Measurements from ENCODE around the gene CTRB2.
A peak's percentile ranks its signal among the peaks of the same experiment; 100 is the strongest.
"Not testable (repeated sequence)": the region's sequence is repeated elsewhere in the genome, so short reads cannot be mapped to it uniquely, and the experiment has no call there.

Gene CTRB2

DNA sequence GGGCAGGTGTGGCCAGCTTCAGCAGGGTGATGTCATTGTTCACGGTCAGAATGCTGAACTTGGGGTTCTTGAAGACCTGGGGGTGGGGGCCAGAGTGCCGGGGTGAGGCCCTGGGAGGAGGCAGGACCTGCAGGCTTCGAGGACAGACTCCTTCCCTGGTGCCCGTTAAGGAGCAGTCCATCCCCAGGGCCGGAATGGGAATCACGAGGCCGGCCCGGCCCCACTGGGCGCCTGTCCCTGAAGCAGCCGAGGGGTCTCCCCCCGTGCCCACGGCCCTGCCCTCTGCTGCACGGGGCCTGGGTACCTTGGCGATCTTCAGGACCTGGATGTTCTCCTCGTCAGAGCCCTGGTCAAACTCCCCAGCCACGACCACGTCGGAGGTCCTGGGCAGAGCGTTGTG, 1.5 kb downstream of the CTRB2 start:
- DNase-seq (ENCODE audit: low read depth): not testable (repeated sequence)

DNA sequence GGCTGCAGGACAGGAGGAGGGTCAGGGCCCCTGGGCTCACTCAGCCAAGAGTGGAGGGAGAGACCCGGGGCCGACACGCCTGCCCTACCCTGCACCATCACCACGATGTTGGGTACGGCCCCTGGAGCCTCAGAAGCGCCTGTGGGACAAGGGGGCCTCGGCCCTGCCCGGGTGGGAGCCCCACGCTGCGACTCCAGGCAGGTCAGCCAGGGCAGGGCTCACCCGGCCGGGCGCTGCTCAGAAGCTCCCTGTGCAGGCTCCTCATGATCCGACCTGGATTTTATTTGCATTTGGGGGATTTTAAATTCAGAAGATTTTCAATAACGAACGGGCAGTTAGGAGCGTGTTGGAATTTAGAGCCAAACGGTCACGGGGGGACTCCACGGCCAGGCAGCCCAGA, 2.1 kb downstream of the CTRB2 start:
- not testable (repeated sequence) for DNase-seq (ENCODE audit: low read depth)

DNA sequence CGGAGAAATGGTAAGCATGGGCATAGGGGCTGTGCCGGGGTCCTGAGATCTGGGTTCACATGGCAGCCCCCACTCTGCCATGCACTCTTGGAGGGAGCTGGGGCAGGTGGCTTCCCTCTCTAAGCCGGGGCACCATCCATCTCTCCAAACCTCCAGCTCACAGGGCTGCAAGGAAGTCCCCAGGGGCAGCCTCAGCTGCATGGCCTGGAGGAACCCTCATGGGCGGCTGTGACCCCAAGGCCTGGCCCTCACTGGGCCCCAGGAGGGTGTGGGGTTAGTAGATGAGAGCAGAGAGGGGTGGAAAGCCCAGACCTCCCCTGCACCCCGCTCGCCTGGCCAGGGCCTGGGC, 2.6 kb downstream of the CTRB2 start:
- no peak for DNase-seq (ENCODE audit: low read depth)

DNA sequence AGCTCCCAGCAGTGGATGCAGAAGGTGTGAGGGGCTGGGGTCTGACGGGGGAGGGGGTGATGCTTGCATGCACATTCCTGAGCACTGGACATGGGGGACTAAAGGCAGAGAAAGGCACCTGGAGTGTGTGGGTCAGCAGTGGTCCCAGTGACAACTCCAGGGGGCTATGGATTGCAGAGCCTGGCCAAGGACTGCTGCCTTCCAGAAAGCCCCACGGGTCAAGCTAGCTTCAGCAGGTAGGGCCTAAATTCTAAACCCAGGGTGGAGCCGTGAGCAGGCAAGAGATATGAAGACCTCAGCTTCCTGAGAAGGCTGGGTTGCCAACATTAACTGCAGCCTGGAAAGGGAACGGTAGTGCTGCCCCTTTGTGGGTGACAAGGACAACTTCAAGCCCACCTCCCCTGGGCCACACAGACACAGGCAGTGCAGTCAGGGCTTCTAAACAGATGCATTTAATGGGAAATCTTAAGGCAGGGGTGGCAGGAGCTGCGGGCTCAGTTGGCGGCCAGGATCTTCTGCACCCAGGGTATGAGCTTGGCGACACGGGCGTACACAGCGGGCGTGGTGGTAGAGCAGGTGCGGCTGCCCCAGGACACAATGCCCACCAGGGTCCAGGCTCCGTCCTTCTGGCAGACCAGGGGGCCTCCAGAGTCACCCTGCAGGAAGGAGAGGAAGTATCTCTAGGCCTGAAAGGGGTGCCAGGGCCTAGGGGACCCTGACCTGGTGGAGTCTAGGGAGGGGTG, 3.1 kb downstream of the CTRB2 start:
- DNase-seq (ENCODE audit: low read depth): no peak

DNA sequence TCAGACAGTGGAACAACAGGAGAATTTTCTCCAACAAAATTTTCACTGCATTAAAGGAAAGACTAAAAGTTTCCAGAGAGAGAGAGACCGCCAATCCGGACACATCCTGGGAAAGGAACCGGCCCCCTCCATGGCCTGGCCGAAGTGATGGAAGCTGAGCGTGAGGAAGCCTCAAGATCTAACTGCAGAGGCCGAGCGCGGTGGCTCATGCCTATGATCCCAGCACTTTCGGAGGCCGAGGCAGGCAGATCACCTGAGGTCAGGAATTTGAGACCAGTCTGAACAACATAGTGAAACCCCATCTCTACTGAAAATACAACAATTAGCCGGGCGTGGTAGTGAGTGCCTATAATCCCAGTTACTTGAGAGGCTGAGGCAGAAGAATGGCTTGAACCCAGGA, 3.9 kb downstream of the CTRB2 start:
- DNase-seq (ENCODE audit: low read depth): no peak

DNA sequence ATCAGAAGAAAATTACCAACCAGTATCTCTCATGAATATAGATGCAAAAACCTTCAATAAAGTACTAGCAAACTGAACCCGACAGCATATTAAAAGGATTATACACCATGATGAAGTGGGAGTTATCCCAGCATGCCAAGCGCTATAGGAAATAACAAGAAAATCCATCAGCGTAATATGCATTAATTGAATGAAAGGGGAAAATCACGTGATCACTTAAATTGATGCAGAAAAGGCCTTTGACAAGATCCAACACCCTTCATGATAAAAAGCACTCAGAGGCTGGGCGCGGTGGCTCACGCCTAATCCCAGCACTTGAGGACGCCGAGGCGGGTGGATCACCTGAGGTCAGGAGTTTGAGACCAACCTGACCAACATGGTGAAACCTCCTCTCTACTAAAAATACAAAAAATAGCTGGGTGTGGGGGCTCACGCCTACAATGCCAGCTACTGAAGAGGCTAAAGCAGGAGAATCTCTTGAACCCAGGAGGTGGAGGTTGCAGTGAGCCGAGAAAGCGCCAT, 4.8 kb downstream of the CTRB2 start:
- no peak for DNase-seq (ENCODE audit: low read depth)

DNA sequence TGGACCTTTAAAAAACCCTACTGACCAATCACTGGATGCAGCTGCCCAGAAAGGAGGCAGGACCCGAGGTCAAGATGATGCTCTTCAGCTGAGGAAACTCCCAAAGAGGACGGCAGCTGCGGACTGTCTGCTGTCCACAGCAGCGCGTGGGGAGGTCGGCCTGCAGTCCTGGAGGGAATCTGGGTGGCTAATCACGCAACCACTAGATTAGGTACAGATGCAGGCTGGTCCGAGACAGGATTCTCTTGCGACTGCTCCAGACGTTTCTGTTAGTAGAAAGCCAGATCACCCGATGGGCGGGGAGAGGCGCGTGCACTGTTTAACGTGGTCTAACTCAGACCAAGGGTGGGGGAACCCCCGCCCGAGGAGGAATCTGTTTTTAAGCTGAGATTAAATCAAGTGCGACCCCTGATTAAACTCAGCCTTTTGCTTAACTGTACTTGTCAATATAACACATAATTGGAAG, 8.8 kb downstream of the CTRB2 start:
- DNase-seq (ENCODE audit: low read depth): no peak

DNA sequence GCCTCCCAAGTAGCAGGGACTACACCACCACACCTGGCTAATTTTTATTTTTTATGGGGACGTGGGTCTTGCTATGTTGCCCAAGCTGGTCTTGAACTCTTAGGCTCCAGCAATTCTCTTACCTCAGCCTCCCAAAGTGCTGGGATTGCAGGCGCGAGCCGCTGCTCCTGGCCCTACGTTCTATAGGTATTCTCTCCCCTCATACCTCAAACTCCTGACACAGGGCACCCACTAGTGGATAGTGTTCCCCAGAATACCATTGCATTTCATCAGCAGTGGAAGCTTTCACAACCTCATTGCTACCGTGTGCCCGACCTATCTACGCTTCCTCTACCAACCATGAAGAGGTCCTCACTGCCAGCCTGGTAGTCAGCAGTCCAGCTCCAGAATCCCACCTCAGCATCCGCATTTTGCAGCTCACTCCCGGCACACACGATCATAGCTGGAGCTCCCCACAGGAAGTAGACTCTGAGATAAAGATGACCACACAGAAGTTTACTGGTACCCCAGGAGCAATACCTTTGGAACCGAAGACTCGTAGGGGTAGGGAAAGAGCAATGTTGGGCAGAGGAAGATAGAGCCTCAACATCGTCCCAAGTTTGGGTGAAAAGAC, 9.3 kb downstream of the CTRB2 start:
- no peak for DNase-seq (ENCODE audit: low read depth)

DNA sequence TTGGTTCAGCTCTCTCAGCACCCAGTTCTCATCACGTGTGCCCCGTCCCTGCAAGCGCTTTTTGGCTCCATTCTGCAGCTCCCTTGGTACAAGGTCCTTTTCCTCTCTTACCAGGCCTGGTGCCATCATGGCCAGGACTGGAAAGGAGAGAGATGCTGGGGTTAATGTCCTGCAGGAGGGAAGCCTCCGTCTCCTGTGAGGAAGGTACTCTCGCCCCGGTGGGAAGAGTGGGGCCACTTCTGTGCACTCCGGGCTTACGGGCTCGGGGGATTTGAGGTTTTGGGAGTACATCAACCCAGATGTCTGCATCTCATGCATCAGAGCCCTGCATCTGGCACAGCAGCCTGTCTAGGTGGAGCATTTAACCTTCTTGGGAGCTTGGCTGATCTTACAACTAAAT, 10.1 kb downstream of the CTRB2 start:
- DNase-seq (ENCODE audit: low read depth): no peak

DNA sequence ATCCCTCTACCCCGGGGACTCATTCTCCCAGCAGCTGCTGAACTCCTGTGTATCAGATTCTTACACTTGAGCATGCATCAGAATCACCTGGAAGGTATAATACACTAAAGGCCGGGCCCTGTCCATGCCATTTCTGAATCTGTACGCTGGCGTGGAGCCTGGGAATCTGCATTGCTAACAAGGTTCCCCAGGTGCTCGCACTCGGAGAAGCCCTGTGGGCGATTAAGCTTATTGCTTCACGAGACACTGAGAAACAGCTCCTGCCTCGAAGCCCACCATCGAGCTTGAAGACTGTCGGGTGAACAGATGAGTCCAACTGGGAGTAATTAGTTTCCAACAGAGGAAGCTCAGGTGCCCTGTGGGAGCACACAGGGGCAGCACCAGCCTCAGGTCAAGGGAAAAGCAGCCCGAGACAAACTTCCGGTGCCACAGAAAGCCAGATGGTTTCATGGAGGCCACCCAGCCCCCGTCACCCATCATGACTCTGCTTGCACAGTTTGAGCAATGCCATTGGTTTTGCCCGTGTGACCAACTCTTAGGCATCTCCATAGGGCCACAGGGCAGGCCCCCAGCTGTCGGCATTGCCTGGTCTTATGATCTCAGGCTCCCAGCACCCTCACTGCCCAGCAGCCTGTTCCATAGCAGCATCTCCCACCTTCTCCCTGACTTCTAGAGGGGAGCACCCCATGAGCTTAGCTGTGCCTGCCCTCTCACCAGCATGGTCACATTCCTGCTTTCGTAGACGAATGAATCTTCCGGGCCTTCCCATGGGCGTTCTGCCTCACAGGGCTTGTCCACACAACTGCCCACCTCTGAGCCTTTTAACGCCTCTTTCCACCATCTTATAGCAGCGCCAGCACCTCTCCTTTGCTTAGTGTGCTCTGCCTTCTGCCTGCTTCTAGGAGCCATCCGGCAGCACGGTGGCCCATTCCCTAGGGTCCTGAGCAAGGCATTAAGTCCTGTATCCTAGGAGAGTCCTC, 10.9 kb downstream of the CTRB2 start:
- DNase-seq (ENCODE audit: low read depth): no peak

DNA sequence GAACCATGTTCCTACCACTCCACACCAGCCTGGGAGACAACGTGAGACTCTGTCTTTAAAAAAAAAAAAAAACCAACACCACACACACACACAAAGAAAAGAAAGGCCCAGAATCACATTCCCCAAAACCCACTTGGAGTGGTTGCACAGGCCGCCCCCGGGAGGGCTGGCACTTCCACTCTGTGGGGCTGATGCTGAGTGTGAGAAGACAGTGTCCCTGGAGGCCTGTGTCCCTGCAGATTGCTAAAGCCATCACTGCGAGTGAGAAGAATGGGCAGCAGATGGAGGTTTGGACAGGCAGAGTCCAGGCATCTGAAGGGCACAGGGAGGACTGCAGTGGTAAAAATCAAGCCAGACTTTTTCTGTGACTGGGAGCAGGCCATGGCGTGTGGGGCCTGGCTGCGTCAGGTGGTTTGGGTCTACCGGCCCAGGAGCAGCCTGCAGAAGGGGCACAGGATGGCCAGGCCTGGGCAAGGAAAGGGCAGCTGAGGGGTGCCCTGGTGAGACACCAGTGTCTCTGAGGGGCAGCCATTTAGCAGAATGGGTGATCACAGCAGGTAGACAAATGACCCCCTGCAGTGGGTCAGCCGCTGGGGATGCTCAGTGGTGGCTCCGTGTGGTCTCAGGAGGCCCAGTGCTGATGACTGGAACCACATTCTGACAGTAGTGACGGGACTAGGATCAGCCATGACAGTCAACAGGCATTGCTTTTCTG, 13.1 kb downstream of the CTRB2 start:
- DNase-seq (ENCODE audit: low read depth): no peak

DNA sequence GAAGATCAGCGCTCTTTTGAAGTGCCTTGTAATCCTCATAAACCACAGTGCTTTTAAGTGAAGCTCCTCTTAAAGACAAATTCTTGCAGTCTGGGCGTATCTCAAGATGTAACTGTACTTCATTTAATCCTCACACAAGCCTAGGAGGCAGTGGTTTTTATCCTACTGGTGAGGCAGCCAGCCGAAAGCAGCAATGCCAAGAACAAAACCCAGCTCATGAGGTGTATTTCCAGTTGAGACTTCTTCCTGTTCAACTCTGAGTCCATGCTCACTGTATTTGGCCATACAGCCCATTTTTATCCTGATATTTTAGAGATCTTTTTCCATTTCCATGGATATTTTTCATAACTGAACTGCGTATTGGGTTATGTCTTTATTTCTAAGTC, 13.7 kb downstream of the CTRB2 start:
- DNase-seq (ENCODE audit: low read depth): no peak

DNA sequence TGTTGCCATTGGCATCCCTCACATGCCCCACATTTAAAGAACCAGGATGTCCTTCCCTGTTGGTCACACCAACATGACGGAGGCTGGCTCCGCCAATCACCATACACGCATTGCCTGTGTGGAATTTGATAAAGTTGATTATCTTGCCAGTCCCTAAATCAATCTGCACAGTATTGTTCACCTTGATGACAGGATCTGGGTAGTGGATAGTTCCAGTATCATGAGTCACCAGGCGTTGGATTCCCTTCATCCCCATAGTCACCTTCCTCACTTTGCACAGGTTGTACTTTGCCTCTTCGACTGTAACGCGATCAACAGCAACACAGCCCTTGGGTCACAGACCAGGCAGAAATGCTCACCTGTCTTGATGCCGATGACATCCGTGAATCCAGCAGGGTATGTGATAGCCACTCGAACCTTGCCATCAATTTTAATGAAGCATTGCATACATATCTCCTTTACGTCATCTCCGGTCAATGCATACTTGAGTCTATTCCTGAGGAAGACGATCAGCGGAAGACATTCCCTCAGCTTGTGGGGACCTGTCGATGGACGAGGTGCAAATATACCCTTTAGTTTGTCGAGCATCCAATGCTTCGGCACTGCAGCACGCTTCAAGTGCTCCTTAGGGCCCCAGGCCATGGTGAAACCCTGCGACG, 14.2 kb downstream of the CTRB2 start:
- DNase-seq (ENCODE audit: low read depth): no peak

DNA sequence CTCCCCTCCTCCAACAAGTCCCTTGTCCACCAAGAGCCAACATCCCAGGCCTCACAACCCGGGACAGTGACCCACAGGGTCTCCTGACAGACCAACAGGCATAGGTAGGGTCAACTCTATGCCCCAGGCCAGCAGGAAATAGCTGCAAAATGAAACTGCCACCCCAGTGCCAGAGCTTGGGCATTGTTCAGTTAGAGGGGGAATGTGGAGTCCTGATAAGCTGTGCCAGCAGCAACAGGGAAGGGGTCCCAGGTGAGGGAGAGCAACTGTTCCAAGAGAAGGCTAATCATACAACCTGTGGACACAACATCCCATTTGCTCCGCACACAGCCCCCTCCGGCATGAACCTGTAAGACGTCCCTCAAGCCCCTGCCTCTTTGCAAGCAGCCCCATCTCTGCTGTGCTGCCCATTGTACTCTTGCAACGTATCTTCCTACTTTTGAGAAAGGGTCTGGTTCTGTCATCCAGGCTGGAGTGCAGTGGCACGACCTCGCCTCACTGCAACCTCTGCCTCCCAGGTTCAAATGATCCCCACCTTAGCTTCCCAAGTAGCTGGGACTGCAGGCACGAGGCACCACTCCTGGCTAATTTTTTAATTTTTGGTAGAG, 17.2 kb downstream of the CTRB2 start:
- DNase-seq (ENCODE audit: low read depth): no peak

DNA sequence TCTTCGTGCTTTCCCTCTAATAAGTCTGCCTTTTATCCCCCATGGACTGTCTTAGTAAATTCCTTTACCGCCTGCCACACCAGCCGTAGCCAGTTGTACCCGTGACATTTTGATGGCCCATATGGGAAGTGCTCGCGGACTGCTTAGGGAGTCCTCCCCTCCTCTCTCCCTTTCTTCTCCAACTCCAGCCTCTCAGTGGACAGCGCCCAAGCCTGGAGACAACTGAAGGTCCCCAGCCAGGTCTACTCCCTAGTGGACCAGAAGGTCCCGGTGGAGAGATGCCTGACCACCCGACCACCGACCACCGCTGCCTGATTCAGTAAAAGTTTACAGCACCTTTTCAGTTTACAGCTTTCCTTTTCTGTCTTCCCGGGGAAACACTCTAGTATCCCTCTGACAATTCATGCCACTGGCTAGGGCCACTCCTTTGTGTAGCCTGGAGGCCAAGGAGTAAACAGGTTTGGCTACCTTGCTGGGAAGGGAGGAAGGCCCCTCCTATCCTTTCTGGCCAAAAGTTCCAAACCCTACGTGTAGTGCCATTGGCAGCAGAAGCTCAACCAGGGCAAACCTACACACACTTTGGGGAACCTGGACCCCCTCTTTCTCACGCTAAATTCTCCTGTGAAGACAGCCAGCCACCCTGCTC, 18.0 kb downstream of the CTRB2 start:
- DNase-seq (ENCODE audit: low read depth): no peak

DNA sequence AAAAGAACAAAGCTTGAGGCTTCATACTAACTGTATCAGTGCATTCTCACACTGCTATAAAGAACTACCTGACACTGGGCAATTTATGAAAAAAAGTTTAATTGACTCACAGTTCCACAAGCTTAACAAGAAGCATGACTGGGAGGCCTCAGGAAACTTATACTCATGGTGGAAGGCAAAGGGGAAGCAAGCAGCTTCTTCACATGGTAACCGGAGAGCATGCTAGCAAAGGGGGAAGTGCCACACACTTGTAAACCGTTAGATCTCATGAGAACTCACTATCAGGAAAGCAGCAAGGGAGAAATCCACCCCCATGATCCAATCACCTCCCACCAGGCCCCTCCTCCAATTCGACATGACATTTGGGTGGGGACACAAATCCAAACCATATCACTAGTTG, 25.3 kb downstream of the CTRB2 start:
- peak; percentile 40 for DNase-seq (ENCODE audit: low read depth)

DNA sequence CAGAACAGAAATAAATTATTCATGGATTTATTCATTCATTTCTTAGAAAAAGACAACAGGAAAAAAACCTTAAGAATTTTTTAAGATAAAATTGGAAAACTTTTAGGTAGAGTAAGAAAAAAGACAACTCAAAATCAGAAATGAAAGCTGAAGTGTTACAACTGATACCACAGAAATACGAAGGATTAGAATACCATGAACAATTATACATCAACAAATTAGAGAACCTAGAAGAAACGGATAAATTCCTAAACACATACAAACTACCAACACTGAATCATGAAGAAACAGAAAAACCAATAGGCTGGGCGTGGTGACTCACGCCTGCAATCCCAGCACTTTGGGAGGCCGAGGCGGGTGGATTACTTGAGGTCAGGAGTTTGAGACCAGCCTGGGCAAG, 27.8 kb downstream of the CTRB2 start:
- no peak for DNase-seq (ENCODE audit: low read depth)

DNA sequence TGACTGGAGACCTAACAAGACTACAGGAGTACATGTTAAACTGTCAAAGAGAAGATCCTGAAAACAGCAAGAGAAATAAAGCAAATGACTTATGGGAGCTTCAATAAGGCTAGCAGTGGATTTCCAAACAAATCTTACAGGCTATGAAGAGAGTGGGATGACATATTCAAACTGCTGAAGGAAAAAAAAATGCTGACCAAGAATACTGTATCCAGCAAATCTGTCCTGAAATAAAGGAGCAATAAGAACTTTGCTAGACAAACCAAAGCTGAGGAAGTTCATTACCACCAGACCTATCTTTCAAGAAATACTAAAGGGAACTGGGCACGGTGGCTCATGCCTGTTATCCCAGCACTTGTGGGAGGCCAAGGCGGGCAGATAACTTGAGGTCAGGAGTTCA, 30.0 kb downstream of the CTRB2 start:
- DNase-seq (ENCODE audit: low read depth): no peak

DNA sequence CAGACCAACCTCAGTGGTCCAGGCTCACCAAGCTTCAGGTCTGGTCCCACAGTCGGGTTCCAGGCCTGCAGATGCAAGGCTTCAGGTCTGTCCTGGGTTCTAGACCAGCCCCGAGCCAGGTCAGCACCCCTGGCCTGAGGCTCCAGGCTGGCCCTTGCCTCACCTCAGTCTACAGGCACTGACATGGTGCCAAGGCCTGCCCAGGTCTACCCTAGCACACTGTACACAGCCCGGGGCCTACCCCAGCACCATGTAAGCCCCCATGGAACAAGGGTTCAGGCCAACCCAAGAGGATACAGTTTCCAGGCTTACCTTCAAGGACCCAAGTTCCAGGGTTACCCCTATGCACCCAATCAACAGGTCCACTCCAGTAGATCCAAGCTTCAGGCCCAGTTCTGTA, 31.9 kb downstream of the CTRB2 start:
- no peak for DNase-seq (ENCODE audit: low read depth)

DNA sequence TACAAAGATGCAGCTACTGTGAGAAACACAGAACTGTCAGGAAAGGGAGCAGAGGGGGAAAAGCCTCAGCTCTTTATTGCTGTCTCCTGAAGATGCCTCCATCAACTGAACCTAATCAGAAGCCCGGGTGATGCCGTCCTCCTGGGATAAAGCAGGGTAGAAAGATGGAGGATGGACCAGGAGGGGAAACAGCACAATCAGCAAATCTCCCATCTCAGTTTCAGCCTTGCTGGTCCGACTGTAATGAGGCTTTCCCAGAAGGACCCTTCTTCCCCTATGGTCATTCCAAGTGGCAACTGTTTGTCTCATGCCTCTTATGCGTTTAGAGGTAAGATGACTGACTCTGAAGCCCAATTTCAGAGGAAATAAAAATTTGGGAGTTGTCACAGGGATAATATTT, 34.4 kb downstream of the CTRB2 start:
- DNase-seq (ENCODE audit: low read depth): no peak

All from CMK (cell line).